ENCODE measurements around the gene CRTC2. TPM values are rescaled to one million over a fixed set of nuclear protein-coding genes. Genes with fewer than 3 reads are reported as not detected.

CRTC2 gene
- total and polyA plus RNA-seq, 12 donors, result 14.6 to 50.5 (median 18.6) TPM

DNA sequence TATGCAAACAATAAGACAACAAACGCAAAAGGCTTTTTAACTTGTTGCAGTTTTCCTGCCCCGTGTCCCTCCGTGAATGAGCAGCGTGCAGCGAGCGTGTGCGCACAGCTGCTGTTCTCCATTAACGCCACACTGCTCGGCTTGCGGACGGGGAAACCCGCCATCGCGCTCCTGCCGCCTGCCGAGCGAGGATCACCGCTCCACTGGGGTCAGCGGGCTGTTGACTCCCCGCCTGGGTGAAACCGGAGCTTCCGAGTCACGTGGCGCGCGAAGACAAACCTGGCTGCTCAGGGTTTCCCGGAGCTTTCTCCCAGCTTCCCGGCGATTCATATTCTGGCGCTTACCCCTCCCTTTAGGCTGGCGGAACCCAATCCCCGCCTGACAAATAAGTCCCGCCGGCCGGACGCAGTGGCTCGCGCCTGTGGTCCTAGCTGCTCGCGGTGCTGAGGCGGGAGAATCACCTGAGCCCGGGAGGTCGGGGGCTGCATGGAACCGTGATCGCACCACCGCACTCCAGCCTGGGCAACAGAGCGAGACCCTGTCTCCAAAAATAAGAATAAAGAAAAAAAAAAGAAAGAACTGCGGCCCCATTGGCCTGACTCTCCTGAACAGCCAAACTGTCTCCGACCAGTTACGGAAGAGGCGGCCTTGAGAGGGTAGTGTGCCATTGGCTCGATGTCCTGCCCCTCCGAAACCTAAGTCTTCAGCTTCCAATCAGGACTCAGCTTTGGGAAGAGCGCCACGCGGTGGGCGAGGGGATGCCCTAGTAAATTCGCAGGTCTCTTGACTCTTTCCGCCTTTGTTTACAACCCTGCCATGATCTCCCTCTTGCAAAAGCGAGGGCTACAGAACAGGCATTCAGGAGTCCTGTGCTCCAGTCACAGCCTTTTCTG lies 8.9 kb upstream of the CRTC2 start, which contains the start of gene CREB3L4:
TSS of gene CREB3L4 (plus strand) at position 796 of the 893 bp plus-strand sequence. CDS start 624 bp downstream, outside the sequence.
- intact Hi-C loops (cut with DNase I), result loop anchor here in 1 of 10 donors (5.0 kb wide), 1 partner anchor 170 kb away; no protein-coding TSS in a partner anchor
- no peaks in the 10 kb centered on the region for H3K36me3 ChIP-seq
- H3K4me1 ChIP-seq, result peaks cover 18 to 52% (median 37%) of the 10 kb centered on the region in 9 donors
- ATAC-seq, result peak; percentile 85 to 92 (median 88)
- H3K27me3 ChIP-seq, result no peaks in the 10 kb centered on the region
- peak within 1 kb of the TSS; percentile 24 to 91 (median 67) for H3K4me3 ChIP-seq
- DNase-seq, result peak; percentile 89 to 94
- peak in 8 of 9 donors; percentile 27 to 64 (median 42) for TF ChIP-seq CTCF (IDR thresholded peaks at IDR 0.05)
- peak within 1 kb of the TSS; percentile 80 to 97 (median 94) for H3K27ac ChIP-seq
- H3K9me3 ChIP-seq, result no peaks in the 10 kb centered on the region
- 0% methylated on average over 60 of the region's 60 CpGs for WGBS, 2 donors

- TF ChIP-seq CTCF (IDR thresholded peaks at IDR 0.05), result no peak
- 1 to 2% methylated on average over 22 of the region's 22 CpGs for WGBS, 2 donors
- Histone ChIP-seq H3K9me3 (no peaks in the 10 kb centered on the region), H3K4me3 (peak overlapping the region; percentile 43 to 83 (median 76)), H3K27ac (peak overlapping the region; percentile 90 to 98 (median 96)), H3K27me3 (no peaks in the 10 kb centered on the region), H3K36me3 (peaks cover 0 to 29% (median 10%) of the 10 kb centered on the region in 9 donors), H3K4me1 (peaks cover 26 to 84% (median 57%) of the 10 kb centered on the region in 9 donors)
- intact Hi-C loops (cut with DNase I), result no loop called here
- ATAC-seq (peak in 2 of 8 donors; percentile 3 to 5), DNase-seq (no peak)
Observed at GRCh38 chr1:153963850-153964331, 5.5 kb upstream of the CRTC2 start.

DNA sequence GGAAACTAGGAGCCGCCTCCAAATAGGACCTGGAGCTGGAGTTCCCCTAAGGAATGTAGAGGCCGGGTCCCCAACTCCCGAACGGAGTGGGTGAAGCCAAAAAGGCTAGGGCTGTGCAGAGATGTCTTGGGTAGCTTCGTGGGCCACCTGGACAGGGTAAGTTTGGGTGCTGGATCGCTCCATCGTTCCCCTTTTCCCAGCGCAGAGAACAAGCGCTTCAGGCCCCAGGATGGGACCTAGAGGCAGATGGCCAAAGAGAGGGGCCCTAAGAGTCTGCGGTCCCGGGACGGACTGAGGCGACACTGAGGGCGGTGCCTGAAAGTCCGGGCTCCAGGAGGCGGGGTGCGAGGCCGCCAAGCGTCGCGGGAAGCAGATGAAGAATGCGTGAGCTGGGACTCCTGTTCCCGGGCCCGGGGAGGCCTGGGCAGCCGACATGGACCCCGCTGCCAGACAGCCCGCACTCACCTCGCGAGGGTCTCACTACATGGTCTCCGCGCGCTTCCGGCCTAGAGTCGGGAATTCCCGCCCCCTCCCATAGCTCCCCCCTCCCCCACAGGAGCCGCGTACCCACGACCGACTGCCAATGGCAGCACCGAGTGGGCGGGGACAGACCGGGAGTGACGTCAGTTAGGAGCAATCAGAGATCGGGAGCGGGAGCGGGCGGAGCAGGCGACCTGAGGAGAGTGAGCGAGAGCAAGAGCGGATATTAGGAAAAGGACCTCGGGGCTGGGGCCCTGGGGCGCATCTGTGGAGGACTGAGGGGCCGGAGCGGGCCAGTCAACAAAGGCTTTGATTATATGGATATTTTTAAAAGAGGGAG lies 4.8 kb upstream of the CRTC2 start, which contains the start of gene SLC39A1:
TSS of gene SLC39A1 (minus strand) at position 508 of the 820 bp plus-strand sequence. CDS start 822 bp downstream, outside the sequence.
- intact Hi-C loops (cut with DNase I), result no loop called here
- Histone ChIP-seq H3K9me3 (no peaks in the 10 kb centered on the region), H3K27ac (peak within 1 kb of the TSS; percentile 90 to 98 (median 96)), H3K4me3 (peak within 1 kb of the TSS; percentile 43 to 83 (median 76)), H3K36me3 (peaks cover 0 to 29% (median 10%) of the 10 kb centered on the region in 9 donors), H3K4me1 (peaks cover 23 to 82% (median 56%) of the 10 kb centered on the region in 9 donors), H3K27me3 (no peaks in the 10 kb centered on the region)
- ATAC-seq (peak; percentile 81 to 91 (median 87)), DNase-seq (peak; percentile 98 to 99)
- 0% methylated on average over 52 to 54 of the region's 54 CpGs for WGBS, 2 donors
- no peak for TF ChIP-seq CTCF (IDR thresholded peaks at IDR 0.05)
